ENCODE data around the gene CR2.

CR2 gene

GRCh38 chr1:207470927-207471326 lies 16.8 kb downstream of the CR2 start:
- TF ChIP-seq BACH2 (CRISPR knock-in tag; IDR thresholded peaks at IDR 0.05; ENCODE audit: borderline replicate concordance) = no peak
- TF ChIP-seq GLIS3 (CRISPR knock-in tag; IDR thresholded peaks at IDR 0.05) = no peak
- no peak for TF ChIP-seq ZNF70 (CRISPR knock-in tag; IDR thresholded peaks at IDR 0.05)
- TF ChIP-seq ZFP3 (CRISPR knock-in tag; IDR thresholded peaks at IDR 0.05) = no peak
- TF ChIP-seq CSDC2 (CRISPR knock-in tag; IDR thresholded peaks at IDR 0.05) = no peak
- no peak for TF ChIP-seq ZFP30 (CRISPR knock-in tag; IDR thresholded peaks at IDR 0.05)
- TF ChIP-seq, protein P1, sequence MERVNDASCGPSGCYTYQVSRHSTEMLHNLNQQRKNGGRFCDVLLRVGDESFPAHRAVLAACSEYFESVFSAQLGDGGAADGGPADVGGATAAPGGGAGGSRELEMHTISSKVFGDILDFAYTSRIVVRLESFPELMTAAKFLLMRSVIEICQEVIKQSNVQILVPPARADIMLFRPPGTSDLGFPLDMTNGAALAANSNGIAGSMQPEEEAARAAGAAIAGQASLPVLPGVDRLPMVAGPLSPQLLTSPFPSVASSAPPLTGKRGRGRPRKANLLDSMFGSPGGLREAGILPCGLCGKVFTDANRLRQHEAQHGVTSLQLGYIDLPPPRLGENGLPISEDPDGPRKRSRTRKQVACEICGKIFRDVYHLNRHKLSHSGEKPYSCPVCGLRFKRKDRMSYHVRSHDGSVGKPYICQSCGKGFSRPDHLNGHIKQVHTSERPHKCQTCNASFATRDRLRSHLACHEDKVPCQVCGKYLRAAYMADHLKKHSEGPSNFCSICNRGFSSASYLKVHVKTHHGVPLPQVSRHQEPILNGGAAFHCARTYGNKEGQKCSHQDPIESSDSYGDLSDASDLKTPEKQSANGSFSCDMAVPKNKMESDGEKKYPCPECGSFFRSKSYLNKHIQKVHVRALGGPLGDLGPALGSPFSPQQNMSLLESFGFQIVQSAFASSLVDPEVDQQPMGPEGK (CRISPR knock-in tag; IDR thresholded peaks at IDR 0.05; ENCODE audit: borderline replicate concordance) = no peak
- no peak for TF ChIP-seq ZNF8 (CRISPR knock-in tag; IDR thresholded peaks at IDR 0.05)
- no peak for TF ChIP-seq CREB5 (CRISPR knock-in tag; IDR thresholded peaks at IDR 0.05; ENCODE audit: low read depth)
- no peak for TF ChIP-seq SNAI2 (CRISPR knock-in tag; IDR thresholded peaks at IDR 0.05)
- no peak for TF ChIP-seq RARB (CRISPR knock-in tag; IDR thresholded peaks at IDR 0.05)
- no peak for TF ChIP-seq ESRRG (CRISPR knock-in tag; IDR thresholded peaks at IDR 0.05)
- TF ChIP-seq ARNTL (CRISPR knock-in tag; IDR thresholded peaks at IDR 0.05; ENCODE audit: borderline replicate concordance, low read depth) = no peak
- no peak for TF ChIP-seq CSRNP3 (CRISPR knock-in tag; IDR thresholded peaks at IDR 0.05)
- TF ChIP-seq, protein P2, sequence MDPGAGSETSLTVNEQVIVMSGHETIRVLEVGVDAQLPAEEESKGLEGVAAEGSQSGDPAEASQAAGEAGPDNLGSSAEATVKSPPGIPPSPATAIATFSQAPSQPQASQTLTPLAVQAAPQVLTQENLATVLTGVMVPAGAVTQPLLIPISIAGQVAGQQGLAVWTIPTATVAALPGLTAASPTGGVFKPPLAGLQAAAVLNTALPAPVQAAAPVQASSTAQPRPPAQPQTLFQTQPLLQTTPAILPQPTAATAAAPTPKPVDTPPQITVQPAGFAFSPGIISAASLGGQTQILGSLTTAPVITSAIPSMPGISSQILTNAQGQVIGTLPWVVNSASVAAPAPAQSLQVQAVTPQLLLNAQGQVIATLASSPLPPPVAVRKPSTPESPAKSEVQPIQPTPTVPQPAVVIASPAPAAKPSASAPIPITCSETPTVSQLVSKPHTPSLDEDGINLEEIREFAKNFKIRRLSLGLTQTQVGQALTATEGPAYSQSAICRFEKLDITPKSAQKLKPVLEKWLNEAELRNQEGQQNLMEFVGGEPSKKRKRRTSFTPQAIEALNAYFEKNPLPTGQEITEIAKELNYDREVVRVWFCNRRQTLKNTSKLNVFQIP (CRISPR knock-in tag; IDR thresholded peaks at IDR 0.05; ENCODE audit: borderline replicate concordance, low read depth) = no peak
- no peak for TF ChIP-seq PPARA (CRISPR knock-in tag; IDR thresholded peaks at IDR 0.05; ENCODE audit: borderline replicate concordance)
- no peak for TF ChIP-seq ZC3H10 (CRISPR knock-in tag; IDR thresholded peaks at IDR 0.05)
- TF ChIP-seq TSHZ2 (CRISPR knock-in tag; IDR thresholded peaks at IDR 0.05) = no peak
- no peak for TF ChIP-seq TOX (CRISPR knock-in tag; IDR thresholded peaks at IDR 0.05; ENCODE audit: borderline replicate concordance)
- no peak for ATAC-seq

DNA sequence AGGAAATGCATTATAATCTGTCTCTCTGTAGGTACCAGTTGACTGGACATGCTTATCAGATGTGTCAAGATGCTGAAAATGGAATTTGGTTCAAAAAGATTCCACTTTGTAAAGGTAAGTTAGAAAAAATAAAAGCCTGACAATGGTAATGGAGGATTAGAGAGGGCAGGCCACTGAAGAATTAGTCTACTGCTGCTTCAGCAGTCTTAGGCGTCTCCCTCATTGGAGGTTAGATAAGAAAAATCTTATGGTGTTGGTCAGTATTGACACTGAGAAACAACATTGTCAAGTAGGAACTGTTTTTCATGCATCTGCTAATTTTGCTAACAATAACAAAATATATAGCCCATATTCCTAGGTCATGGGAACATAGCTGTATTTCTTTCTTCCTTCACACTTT lies 20.1 kb downstream of the CR2 start:
- no peak for ATAC-seq
- TF ChIP-seq ZFP3 (CRISPR knock-in tag; IDR thresholded peaks at IDR 0.05) (no peak), RARB (CRISPR knock-in tag; IDR thresholded peaks at IDR 0.05) (no peak), ZC3H10 (CRISPR knock-in tag; IDR thresholded peaks at IDR 0.05) (no peak), ESRRG (CRISPR knock-in tag; IDR thresholded peaks at IDR 0.05) (no peak), TCF4 (CRISPR knock-in tag; IDR thresholded peaks at IDR 0.05; ENCODE audit: borderline replicate concordance) (no peak), TOX (CRISPR knock-in tag; IDR thresholded peaks at IDR 0.05; ENCODE audit: borderline replicate concordance) (no peak), TSHZ2 (CRISPR knock-in tag; IDR thresholded peaks at IDR 0.05) (no peak), ZFP30 (CRISPR knock-in tag; IDR thresholded peaks at IDR 0.05) (no peak), SNAI2 (CRISPR knock-in tag; IDR thresholded peaks at IDR 0.05) (no peak), BACH2 (CRISPR knock-in tag; IDR thresholded peaks at IDR 0.05; ENCODE audit: borderline replicate concordance) (no peak), ZNF70 (CRISPR knock-in tag; IDR thresholded peaks at IDR 0.05) (no peak), CREB5 (CRISPR knock-in tag; IDR thresholded peaks at IDR 0.05; ENCODE audit: low read depth) (no peak), ISL1 (CRISPR knock-in tag; IDR thresholded peaks at IDR 0.05) (no peak)
- TF ChIP-seq, protein P1 (CRISPR knock-in tag; IDR thresholded peaks at IDR 0.05; ENCODE audit: borderline replicate concordance) = no peak
- TF ChIP-seq, protein P2 (CRISPR knock-in tag; IDR thresholded peaks at IDR 0.05; ENCODE audit: borderline replicate concordance, low read depth) = no peak
